ENCODE data around the gene EMILIN3. TPM values are rescaled to one million over a fixed set of nuclear protein-coding genes. Genes with fewer than 3 reads are reported as not detected.

Gene EMILIN3
- total RNA-seq, 1 experiment from 2014 or later: not detected

DNA sequence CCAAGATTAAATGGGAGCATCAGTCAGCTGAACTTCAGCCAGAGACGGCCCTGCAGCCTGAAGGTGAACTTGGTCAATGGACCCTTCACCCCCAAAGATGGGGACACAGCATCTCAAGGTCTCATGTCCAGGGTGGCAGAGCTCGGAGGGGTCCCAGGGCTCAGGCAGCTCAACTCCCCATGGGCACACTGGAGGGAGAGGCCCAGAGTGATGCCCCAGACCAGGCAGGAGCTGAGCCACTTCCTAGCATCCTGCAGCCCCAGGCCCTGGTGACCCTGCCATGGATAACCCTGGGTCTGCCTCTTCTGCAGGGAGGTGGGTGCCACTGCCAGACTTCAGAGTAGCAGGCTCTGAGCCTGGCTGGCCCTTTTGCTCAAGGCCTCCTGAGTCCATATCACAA lies 27.5 kb upstream of the EMILIN3 start:
- RAD21 ChIA-PET (ENCODE audit: low non-redundant PET in 1 of 2, low total read pairs in 2 of 2, uncharacterized antibody in 2 of 2, unreplicated experiment in 2 of 2): no interaction called here
- no peak overlapping the region for H3K27ac ChIP-seq (ENCODE audit: low read depth, low read length)
- no peaks in the 10 kb centered on the region for H3K36me3 ChIP-seq (ENCODE audit: control insufficient read depth in 1 of 2, insufficient read depth in 2 of 2, low read length in 2 of 2)
- H3K4me1 ChIP-seq (ENCODE audit: control insufficient read depth in 1 of 2, insufficient read depth in 2 of 2, low read length in 2 of 2): no peaks in the 10 kb centered on the region
- intact Hi-C loops (cut with micrococcal nuclease): no loop called here
- H3K9me3 ChIP-seq (ENCODE audit: control insufficient read depth in 1 of 2, insufficient read depth in 1 of 2, low read depth in 1 of 2, low read length in 2 of 2): no peaks in the 10 kb centered on the region
- no peaks in the 10 kb centered on the region for H3K79me2 ChIP-seq (ENCODE audit: insufficient read depth, low read length)
- CTCF ChIA-PET: no interaction called here
- no TSS peak for BruUV-seq (replicated peaks)
- H3K9me2 ChIP-seq (ENCODE audit: insufficient read depth): no peaks in the 10 kb centered on the region
- H3K27me3 ChIP-seq (ENCODE audit: insufficient read depth, low read length): no peaks in the 10 kb centered on the region
- no peaks in the 10 kb centered on the region for H4K20me1 ChIP-seq (ENCODE audit: insufficient read depth)
- TF ChIP-seq, protein P1, sequence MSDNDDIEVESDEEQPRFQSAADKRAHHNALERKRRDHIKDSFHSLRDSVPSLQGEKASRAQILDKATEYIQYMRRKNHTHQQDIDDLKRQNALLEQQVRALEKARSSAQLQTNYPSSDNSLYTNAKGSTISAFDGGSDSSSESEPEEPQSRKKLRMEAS (IDR thresholded peaks at IDR 0.05): no peak
- no peak for TF ChIP-seq CBX3 (IDR thresholded peaks at IDR 0.05; ENCODE audit: low read depth)
- TF ChIP-seq EZH2 (IDR thresholded peaks at IDR 0.05): no peak
- POLR2A ChIA-PET: no interaction called here
- H3K4me3 ChIP-seq (replicated peaks in 1 of 2; ENCODE audit: low read depth in 1 of 2, low read length in 2 of 2): no peak overlapping the region
- no peak for DNase-seq (ENCODE audit: low read depth, low spot score)
- H3K4me2 ChIP-seq (ENCODE audit: low read length): no peak overlapping the region
- H3K9ac ChIP-seq (ENCODE audit: low read length): no peak overlapping the region
- no peak for ATAC-seq
- no peak overlapping the region for H2AFZ ChIP-seq (ENCODE audit: low read depth, low read length, poor library complexity, severe bottlenecking)

DNA sequence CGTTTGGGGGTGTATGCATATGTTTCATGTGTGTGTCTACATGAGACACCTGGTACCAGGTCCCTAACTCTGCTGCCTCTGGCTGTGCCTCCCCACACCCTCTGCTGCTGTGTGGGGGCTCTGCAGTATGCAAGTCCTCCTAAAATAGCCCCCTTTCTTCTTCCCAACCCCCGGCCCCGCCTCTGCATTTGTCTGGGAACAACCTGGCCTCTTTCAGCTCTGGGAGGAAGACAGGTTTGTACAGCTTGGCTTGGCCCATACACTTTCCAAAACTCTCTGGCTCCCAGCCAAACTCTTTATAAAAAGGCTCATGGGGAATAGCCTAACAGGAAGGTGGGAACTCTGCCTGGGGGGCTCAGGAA lies 27.1 kb upstream of the EMILIN3 start:
- Histone ChIP-seq H3K9ac (ENCODE audit: low read length) (no peak overlapping the region), H3K27me3 (ENCODE audit: insufficient read depth, low read length) (no peaks in the 10 kb centered on the region), H3K27ac (ENCODE audit: low read depth, low read length) (no peak overlapping the region), H3K4me1 (ENCODE audit: control insufficient read depth in 1 of 2, insufficient read depth in 2 of 2, low read length in 2 of 2) (no peaks in the 10 kb centered on the region), H3K4me3 (replicated peaks in 1 of 2; ENCODE audit: low read depth in 1 of 2, low read length in 2 of 2) (no peak overlapping the region), H3K9me2 (ENCODE audit: insufficient read depth) (no peaks in the 10 kb centered on the region), H3K36me3 (ENCODE audit: control insufficient read depth in 1 of 2, insufficient read depth in 2 of 2, low read length in 2 of 2) (no peaks in the 10 kb centered on the region), H3K9me3 (ENCODE audit: control insufficient read depth in 1 of 2, insufficient read depth in 1 of 2, low read depth in 1 of 2, low read length in 2 of 2) (no peaks in the 10 kb centered on the region), H2AFZ (ENCODE audit: low read depth, low read length, poor library complexity, severe bottlenecking) (no peak overlapping the region), H3K4me2 (ENCODE audit: low read length) (no peak overlapping the region), H4K20me1 (ENCODE audit: insufficient read depth) (no peaks in the 10 kb centered on the region), H3K79me2 (ENCODE audit: insufficient read depth, low read length) (no peaks in the 10 kb centered on the region)
- ChIA-PET POLR2A (no interaction called here), CTCF (no interaction called here), RAD21 (ENCODE audit: low non-redundant PET in 1 of 2, low total read pairs in 2 of 2, uncharacterized antibody in 2 of 2, unreplicated experiment in 2 of 2) (no interaction called here)
- ATAC-seq (no peak), DNase-seq (ENCODE audit: low read depth, low spot score) (no peak)
- intact Hi-C loops (cut with micrococcal nuclease): no loop called here
- no TSS peak for BruUV-seq (replicated peaks)
- TF ChIP-seq EGR1 (IDR thresholded peaks at IDR 0.05; ENCODE audit: low read depth) (no peak), YY1 (IDR thresholded peaks at IDR 0.05; ENCODE audit: extremely low read depth, insufficient replicate concordance, low read depth, low read length) (no peak), SRF (IDR thresholded peaks at IDR 0.05; ENCODE audit: low read depth) (no peak), ELF1 (IDR thresholded peaks at IDR 0.05; ENCODE audit: borderline replicate concordance, low read depth) (no peak), ZNF274 (IDR thresholded peaks at IDR 0.05; ENCODE audit: low read depth, low read length) (no peak), POLR2A (IDR thresholded peaks at IDR 0.05; ENCODE audit: borderline replicate concordance, extremely low read depth, insufficient read depth, insufficient read length) (no peak), SIN3A (IDR thresholded peaks at IDR 0.05; ENCODE audit: low read depth) (no peak), EZH2phosphoT487 (IDR thresholded peaks at IDR 0.05; ENCODE audit: borderline replicate concordance) (no peak), CBX3 (IDR thresholded peaks at IDR 0.05; ENCODE audit: low read depth) (no peak), CEBPB (IDR thresholded peaks at IDR 0.05; ENCODE audit: low read depth) (no peak), FOSL1 (IDR thresholded peaks at IDR 0.05; ENCODE audit: low read depth) (no peak)
- TF ChIP-seq, protein P1 (IDR thresholded peaks at IDR 0.05): no peak
- TF ChIP-seq, protein P2, sequence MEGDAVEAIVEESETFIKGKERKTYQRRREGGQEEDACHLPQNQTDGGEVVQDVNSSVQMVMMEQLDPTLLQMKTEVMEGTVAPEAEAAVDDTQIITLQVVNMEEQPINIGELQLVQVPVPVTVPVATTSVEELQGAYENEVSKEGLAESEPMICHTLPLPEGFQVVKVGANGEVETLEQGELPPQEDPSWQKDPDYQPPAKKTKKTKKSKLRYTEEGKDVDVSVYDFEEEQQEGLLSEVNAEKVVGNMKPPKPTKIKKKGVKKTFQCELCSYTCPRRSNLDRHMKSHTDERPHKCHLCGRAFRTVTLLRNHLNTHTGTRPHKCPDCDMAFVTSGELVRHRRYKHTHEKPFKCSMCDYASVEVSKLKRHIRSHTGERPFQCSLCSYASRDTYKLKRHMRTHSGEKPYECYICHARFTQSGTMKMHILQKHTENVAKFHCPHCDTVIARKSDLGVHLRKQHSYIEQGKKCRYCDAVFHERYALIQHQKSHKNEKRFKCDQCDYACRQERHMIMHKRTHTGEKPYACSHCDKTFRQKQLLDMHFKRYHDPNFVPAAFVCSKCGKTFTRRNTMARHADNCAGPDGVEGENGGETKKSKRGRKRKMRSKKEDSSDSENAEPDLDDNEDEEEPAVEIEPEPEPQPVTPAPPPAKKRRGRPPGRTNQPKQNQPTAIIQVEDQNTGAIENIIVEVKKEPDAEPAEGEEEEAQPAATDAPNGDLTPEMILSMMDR (IDR thresholded peaks at IDR 0.05 in 2 of 3, conservative IDR thresholded peaks at IDR 0.05 in 1 of 3; ENCODE audit: borderline replicate concordance in 1 of 3, insufficient read depth in 1 of 3, low read depth in 2 of 3, low read length in 2 of 3): no peak
- TF ChIP-seq, protein P3, sequence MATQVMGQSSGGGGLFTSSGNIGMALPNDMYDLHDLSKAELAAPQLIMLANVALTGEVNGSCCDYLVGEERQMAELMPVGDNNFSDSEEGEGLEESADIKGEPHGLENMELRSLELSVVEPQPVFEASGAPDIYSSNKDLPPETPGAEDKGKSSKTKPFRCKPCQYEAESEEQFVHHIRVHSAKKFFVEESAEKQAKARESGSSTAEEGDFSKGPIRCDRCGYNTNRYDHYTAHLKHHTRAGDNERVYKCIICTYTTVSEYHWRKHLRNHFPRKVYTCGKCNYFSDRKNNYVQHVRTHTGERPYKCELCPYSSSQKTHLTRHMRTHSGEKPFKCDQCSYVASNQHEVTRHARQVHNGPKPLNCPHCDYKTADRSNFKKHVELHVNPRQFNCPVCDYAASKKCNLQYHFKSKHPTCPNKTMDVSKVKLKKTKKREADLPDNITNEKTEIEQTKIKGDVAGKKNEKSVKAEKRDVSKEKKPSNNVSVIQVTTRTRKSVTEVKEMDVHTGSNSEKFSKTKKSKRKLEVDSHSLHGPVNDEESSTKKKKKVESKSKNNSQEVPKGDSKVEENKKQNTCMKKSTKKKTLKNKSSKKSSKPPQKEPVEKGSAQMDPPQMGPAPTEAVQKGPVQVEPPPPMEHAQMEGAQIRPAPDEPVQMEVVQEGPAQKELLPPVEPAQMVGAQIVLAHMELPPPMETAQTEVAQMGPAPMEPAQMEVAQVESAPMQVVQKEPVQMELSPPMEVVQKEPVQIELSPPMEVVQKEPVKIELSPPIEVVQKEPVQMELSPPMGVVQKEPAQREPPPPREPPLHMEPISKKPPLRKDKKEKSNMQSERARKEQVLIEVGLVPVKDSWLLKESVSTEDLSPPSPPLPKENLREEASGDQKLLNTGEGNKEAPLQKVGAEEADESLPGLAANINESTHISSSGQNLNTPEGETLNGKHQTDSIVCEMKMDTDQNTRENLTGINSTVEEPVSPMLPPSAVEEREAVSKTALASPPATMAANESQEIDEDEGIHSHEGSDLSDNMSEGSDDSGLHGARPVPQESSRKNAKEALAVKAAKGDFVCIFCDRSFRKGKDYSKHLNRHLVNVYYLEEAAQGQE (IDR thresholded peaks at IDR 0.05; ENCODE audit: low read depth): no peak
- TF ChIP-seq, protein P4, sequence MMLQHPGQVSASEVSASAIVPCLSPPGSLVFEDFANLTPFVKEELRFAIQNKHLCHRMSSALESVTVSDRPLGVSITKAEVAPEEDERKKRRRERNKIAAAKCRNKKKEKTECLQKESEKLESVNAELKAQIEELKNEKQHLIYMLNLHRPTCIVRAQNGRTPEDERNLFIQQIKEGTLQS (IDR thresholded peaks at IDR 0.05): no peak
